ENCODE data around the gene DNAJC1. TPM values are rescaled to one million over a fixed set of nuclear protein-coding genes. Genes with fewer than 3 reads are reported as not detected.

DNAJC1 gene
- total RNA-seq, 3 donors from 2014 or later, result 26.3 to 31.5 (median 30.3) TPM

GRCh38 chr10:21832821-21833130, 170.8 kb downstream of the DNAJC1 start:
- no peak for TF ChIP-seq CTCF (IDR thresholded peaks at IDR 0.05)
- DNase-seq, result no peak
- H3K9me3 ChIP-seq, result peaks cover 62% of the 10 kb centered on the region
- no peaks in the 10 kb centered on the region for H3K36me3 ChIP-seq (ENCODE audit: low read depth)
- no peak for ATAC-seq
- no peaks in the 10 kb centered on the region for H3K4me1 ChIP-seq (ENCODE audit: low read depth)
- intact Hi-C loops (cut with DNase I, micrococcal nuclease), result no loop called here
- no peak overlapping the region for H3K4me3 ChIP-seq

- Histone ChIP-seq H3K9me3 (peaks cover 68% of the 10 kb centered on the region), H3K36me3 (ENCODE audit: low read depth) (no peaks in the 10 kb centered on the region), H3K4me1 (ENCODE audit: low read depth) (no peaks in the 10 kb centered on the region), H3K4me3 (no peak overlapping the region)
- ATAC-seq (no peak), DNase-seq (no peak)
- no peak for TF ChIP-seq CTCF (IDR thresholded peaks at IDR 0.05)
- intact Hi-C loops (cut with DNase I, micrococcal nuclease), result no loop called here
Measured at GRCh38 chr10:21831986-21832820, 171.3 kb downstream of the DNAJC1 start.

DNA sequence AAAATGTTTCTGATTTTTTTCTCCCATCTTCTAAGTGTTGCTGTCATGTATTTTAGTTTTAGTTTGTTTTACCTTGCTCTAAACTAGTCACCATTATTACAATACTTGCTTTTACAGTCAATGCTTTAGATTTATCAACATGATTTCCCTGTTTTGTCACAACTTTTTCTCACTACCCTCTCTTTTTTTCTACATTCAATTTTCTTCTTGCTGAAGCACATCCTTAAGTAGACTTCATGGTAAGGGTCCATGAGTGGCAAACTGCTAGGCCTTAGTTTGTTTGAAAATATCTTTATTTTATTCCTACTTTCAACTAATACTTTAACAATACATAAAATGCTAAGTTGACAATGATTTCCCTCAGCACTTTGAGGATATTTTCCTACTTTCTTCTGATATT, 173.5 kb downstream of the DNAJC1 start:
- intact Hi-C loops (cut with DNase I, micrococcal nuclease), result no loop called here
- H3K9me3 ChIP-seq, result peaks cover 68% of the 10 kb centered on the region
- TF ChIP-seq CTCF (IDR thresholded peaks at IDR 0.05), result no peak
- ATAC-seq, result no peak
- H3K4me1 ChIP-seq (ENCODE audit: low read depth), result no peaks in the 10 kb centered on the region
- no peak overlapping the region for H3K4me3 ChIP-seq
- no peaks in the 10 kb centered on the region for H3K36me3 ChIP-seq (ENCODE audit: low read depth)
- no peak for DNase-seq

DNA sequence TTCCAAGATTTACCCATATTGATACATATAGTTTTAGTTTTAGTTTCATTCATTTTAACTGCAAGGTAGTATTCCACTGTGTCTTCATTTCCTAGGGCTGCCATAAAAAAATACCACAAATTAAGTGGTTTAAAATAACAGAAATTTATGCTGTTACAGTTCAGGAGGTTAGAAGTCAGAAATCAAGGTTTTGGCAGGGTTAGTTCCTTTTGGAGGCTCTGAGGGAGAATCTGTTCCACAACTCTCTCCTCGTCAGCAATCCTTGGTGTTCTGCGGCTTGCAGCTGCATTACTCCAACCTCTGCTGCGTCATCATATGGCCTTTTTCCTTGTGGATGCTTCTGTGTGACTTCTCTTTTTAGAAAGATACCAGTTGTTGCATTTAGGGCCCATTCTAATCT, 176.2 kb downstream of the DNAJC1 start:
- ATAC-seq, result no peak
- DNase-seq, result no peak
- no peaks in the 10 kb centered on the region for H3K4me1 ChIP-seq (ENCODE audit: low read depth)
- H3K4me3 ChIP-seq, result no peak overlapping the region
- H3K36me3 ChIP-seq (ENCODE audit: low read depth), result no peaks in the 10 kb centered on the region
- intact Hi-C loops (cut with DNase I, micrococcal nuclease), result no loop called here
- H3K9me3 ChIP-seq, result peaks cover 51% of the 10 kb centered on the region
- no peak for TF ChIP-seq CTCF (IDR thresholded peaks at IDR 0.05)

- peaks cover 51% of the 10 kb centered on the region for H3K9me3 ChIP-seq
- intact Hi-C loops (cut with DNase I, micrococcal nuclease), result no loop called here
Measured at GRCh38 chr10:21826725-21827124, 176.8 kb downstream of the DNAJC1 start.

More at GRCh38 chr10:21826725-21827124, 176.8 kb downstream of the DNAJC1 start:
- DNase-seq, result no peak
- Histone ChIP-seq H3K36me3 (ENCODE audit: low read depth) (no peaks in the 10 kb centered on the region), H3K4me1 (ENCODE audit: low read depth) (no peaks in the 10 kb centered on the region), H3K4me3 (no peak overlapping the region)
- TF ChIP-seq CTCF (IDR thresholded peaks at IDR 0.05), result no peak
- no peak for ATAC-seq

Measured in mucosa of descending colon (tissue), 3 donors.